ENCODE results near the gene ST7L. TPM values are rescaled to one million over a fixed set of nuclear protein-coding genes. Genes with fewer than 3 reads are reported as not detected.
"Not testable (repeated sequence)": the region's sequence is repeated elsewhere in the genome, so short reads cannot be mapped to it uniquely, and the experiment has no call there.

Gene ST7L
- total and polyA plus RNA-seq, 12 donors, result 9.2 to 22.2 (median 13.9) TPM

DNA sequence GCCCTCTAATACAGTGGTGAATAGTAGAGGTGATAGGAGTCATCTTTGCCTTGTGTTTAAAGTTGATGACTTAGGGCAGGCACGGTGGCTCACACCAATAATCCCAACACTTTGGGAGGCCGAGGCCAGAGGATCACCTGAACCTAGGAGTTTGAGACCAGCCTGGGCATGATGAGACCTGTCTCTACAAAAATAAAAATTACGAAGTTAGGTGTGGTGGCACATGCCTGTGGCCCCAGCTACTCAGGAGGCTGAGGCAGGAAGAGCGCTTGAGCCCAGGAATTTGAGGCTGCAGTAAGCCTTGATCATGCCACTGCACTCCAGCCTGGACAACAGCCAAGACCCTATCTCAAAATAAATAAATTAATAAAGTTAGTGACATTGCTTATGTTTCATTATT, 27.3 kb upstream of the ST7L start:
- no peak for DNase-seq
- WGBS, 2 donors, result 93 to 96% methylated on average over 4 of the region's 4 CpGs
- Histone ChIP-seq H3K27me3 (no peaks in the 10 kb centered on the region), H3K27ac (no peak overlapping the region), H3K4me1 (peaks cover 0 to 19% (median 0%) of the 10 kb centered on the region in 9 donors), H3K36me3 (peaks cover 0 to 80% (median 13%) of the 10 kb centered on the region in 9 donors), H3K9me3 (no peaks in the 10 kb centered on the region), H3K4me3 (no peak overlapping the region)
- ATAC-seq, result no peak
- TF ChIP-seq, protein P1, sequence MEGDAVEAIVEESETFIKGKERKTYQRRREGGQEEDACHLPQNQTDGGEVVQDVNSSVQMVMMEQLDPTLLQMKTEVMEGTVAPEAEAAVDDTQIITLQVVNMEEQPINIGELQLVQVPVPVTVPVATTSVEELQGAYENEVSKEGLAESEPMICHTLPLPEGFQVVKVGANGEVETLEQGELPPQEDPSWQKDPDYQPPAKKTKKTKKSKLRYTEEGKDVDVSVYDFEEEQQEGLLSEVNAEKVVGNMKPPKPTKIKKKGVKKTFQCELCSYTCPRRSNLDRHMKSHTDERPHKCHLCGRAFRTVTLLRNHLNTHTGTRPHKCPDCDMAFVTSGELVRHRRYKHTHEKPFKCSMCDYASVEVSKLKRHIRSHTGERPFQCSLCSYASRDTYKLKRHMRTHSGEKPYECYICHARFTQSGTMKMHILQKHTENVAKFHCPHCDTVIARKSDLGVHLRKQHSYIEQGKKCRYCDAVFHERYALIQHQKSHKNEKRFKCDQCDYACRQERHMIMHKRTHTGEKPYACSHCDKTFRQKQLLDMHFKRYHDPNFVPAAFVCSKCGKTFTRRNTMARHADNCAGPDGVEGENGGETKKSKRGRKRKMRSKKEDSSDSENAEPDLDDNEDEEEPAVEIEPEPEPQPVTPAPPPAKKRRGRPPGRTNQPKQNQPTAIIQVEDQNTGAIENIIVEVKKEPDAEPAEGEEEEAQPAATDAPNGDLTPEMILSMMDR (IDR thresholded peaks at IDR 0.05), result no peak
- intact Hi-C loops (cut with DNase I), result no loop called here

DNA sequence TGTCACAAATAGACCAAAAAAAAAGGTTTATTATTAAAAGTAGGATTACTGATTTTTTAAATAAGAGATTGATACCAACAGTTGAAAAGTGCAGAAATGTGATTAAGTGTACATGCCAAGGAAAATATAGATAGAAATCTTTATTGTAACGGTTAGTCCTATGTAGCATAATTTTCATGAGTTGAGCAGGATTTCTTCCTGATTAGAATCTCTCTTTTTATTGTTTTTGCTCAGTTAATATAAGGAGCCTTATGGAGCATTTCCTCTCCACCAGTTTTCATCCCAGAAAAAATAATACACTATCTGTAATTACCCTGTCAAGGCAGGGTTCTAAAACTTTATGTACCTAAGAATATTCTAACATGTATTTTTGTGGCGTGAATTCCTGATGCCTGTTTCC, 24.1 kb upstream of the ST7L start:
- Histone ChIP-seq H3K27ac (no peak overlapping the region), H3K4me3 (no peak overlapping the region), H3K4me1 (peaks cover 0 to 33% (median under 1%) of the 10 kb centered on the region in 9 donors), H3K9me3 (no peaks in the 10 kb centered on the region), H3K27me3 (no peaks in the 10 kb centered on the region), H3K36me3 (peaks cover 0 to 48% (median 0%) of the 10 kb centered on the region in 9 donors)
- TF ChIP-seq, protein P1 (IDR thresholded peaks at IDR 0.05), result no peak
- DNase-seq (no peak), ATAC-seq (no peak)
- intact Hi-C loops (cut with DNase I), result loop anchor here in 1 of 10 donors (2.0 kb wide), 1 partner anchor 14 kb away; no protein-coding TSS in a partner anchor
- 72 to 76% methylated on average over 2 of the region's 2 CpGs for WGBS, 2 donors

DNA sequence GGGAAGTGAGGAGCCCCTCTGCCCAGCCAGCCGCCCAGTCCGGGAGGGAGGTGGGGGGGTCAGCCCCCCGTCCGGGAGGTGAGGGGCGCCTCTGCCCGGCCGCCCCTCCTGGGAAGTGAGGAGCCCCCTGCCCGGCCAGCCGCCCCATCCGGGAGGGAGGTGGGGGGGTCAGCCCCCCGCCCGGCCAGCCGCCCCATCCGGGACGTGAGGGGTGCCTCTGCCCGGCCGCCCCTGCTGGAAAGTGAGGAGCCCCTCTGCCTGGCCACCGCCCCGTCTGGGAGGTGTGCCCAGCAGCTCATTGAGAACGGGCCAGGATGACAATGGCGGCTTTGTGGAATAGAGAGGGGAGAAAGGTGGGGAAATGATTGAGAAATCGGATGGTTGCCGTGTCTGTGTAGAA, 21.5 kb upstream of the ST7L start:
- Histone ChIP-seq H3K36me3 (peaks cover 0 to 36% (median 0%) of the 10 kb centered on the region in 9 donors), H3K4me1 (peaks cover 5 to 50% (median 20%) of the 10 kb centered on the region in 9 donors)
- ATAC-seq; H3K9me3 ChIP-seq; H3K4me3 ChIP-seq; H3K27me3 ChIP-seq; intact Hi-C loops (cut with DNase I); H3K27ac ChIP-seq; DNase-seq: not testable (repeated sequence)
- WGBS, 2 donors, result 91 to 93% methylated on average over 22 to 23 of the region's 23 CpGs

DNA sequence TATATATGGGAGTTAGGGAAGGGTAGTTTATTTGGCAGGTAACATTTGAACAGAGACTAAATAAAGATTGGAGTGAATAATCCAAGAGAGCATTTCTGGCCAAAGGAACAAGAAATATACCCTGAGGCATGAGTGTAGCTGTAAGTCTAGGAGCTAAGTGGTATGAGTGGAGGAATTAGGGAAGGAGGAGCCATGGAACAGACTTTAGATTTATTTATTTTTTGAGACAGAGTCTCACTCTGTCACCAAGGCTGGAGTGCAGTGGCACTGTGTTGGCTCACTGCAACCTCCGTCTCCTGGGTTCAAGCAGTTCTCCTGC, 19.1 kb upstream of the ST7L start:
- Histone ChIP-seq H3K9me3 (no peaks in the 10 kb centered on the region), H3K27me3 (no peaks in the 10 kb centered on the region), H3K4me1 (peaks cover 5 to 59% (median 28%) of the 10 kb centered on the region in 9 donors), H3K36me3 (peaks cover 0 to 13% (median 0%) of the 10 kb centered on the region in 9 donors), H3K27ac (no peak overlapping the region), H3K4me3 (no peak overlapping the region)
- ATAC-seq (no peak), DNase-seq (no peak)
- 94 to 100% methylated on average over 1 of the region's 1 CpG for WGBS, 2 donors
- intact Hi-C loops (cut with DNase I), result no loop called here
- TF ChIP-seq, protein P1 (IDR thresholded peaks at IDR 0.05), result no peak

DNA sequence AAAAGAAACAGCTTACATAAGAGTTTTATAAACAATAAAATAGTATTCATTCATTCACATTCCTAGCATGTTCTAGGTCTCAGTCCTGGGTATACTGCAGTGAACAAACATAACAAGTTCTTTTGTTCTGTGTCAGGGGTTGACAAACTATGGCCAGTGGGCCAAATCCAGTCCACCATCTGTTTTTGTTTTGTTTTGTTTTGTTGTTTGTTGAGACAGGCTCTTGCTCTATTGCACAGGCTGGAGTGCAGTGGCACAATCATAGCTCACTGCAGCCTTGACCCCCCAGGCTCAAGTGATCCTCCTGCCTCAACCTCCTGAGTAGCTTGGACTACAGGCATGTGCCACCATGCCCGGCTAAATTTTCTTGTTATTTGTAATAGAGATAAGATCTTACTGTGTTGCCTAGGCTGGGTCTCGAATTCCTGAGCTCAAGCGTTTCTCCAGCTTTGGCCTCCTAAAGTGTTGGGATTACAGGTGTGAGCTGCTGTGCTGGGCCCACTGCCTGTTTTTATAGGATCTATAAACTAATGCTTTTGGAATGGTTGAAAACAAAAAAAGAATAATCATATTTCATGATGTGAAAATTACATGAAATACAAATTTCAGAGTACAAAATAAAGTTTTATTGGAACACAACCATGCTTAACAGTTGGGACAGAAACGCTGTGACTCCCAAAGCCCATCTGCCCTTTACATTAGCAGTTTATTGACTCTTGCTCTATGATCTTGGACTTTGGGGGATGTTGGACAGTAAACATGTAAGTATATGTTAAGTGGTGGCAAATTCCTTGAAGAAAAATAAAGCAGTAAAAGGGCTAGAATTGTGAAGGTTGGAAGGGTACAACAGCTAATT, 18.5 kb upstream of the ST7L start:
- Histone ChIP-seq H3K4me1 (peaks cover 5 to 60% (median 29%) of the 10 kb centered on the region in 9 donors), H3K27ac (peak overlapping the region in 3 of 10 donors; percentile 1 to 45 (median 23)), H3K9me3 (no peaks in the 10 kb centered on the region), H3K4me3 (no peak overlapping the region), H3K27me3 (no peaks in the 10 kb centered on the region), H3K36me3 (peaks cover 0 to 11% (median 0%) of the 10 kb centered on the region in 9 donors)
- intact Hi-C loops (cut with DNase I), result no loop called here
- 74 to 85% methylated on average over 4 of the region's 4 CpGs for WGBS, 2 donors
- TF ChIP-seq, protein P1 (IDR thresholded peaks at IDR 0.05), result no peak
- no peak for DNase-seq
- peak in 1 of 8 donors; percentile 11 for ATAC-seq

Data from heart right ventricle (tissue), 16 donors.